Measurements from ENCODE around the gene CST7. TPM values are rescaled to one million over a fixed set of nuclear protein-coding genes. Genes with fewer than 3 reads are reported as not detected.
A peak's percentile ranks its signal among the peaks of the same experiment; 100 is the strongest.

Gene CST7
- total RNA-seq, 1 donor: not detected

GRCh38 chr20:24992487-24993205 lies 43.6 kb downstream of the CST7 start, which contains the start of gene APMAP:
Gene APMAP (minus strand): TSS chr20:24992751. CDS start chr20:24992688, 63 bp downstream.
- peak; percentile 87 for DNase-seq (ENCODE audit: low read depth)
- no peak for TF ChIP-seq CTCF (IDR thresholded peaks at IDR 0.05; ENCODE audit: insufficient read depth, low read length)
- H3K4me3 ChIP-seq (ENCODE audit: low read depth, low read length): peak within 1 kb of the TSS; percentile 95

- peak; percentile 79 for DNase-seq (ENCODE audit: low read depth)
- peak; percentile 55 for TF ChIP-seq CTCF (IDR thresholded peaks at IDR 0.05; ENCODE audit: insufficient read depth, low read length)
Observed at GRCh38 chr20:24993337-24994185, 44.5 kb downstream of the CST7 start.

GRCh38 chr20:24994186-24994465 lies 45.1 kb downstream of the CST7 start:
- DNase-seq (ENCODE audit: low read depth): no peak
- no peak for TF ChIP-seq CTCF (IDR thresholded peaks at IDR 0.05; ENCODE audit: insufficient read depth, low read length)
- H3K4me3 ChIP-seq (ENCODE audit: low read depth, low read length): no peak overlapping the region

More at GRCh38 chr20:24993337-24994185, 44.5 kb downstream of the CST7 start:
- peak overlapping the region; percentile 95 for H3K4me3 ChIP-seq (ENCODE audit: low read depth, low read length)

GRCh38 chr20:24994470-24995368 lies 45.6 kb downstream of the CST7 start:
- peak; percentile 85 for DNase-seq (ENCODE audit: low read depth)
- TF ChIP-seq CTCF (IDR thresholded peaks at IDR 0.05; ENCODE audit: insufficient read depth, low read length): peak; percentile 94
- H3K4me3 ChIP-seq (ENCODE audit: low read depth, low read length): peak overlapping the region; percentile 55

GRCh38 chr20:24995741-24996448 lies 46.8 kb downstream of the CST7 start:
- no peak overlapping the region for H3K4me3 ChIP-seq (ENCODE audit: low read depth, low read length)
- TF ChIP-seq CTCF (IDR thresholded peaks at IDR 0.05; ENCODE audit: insufficient read depth, low read length): no peak
- DNase-seq (ENCODE audit: low read depth): peak; percentile 31

All from fibroblast of the aortic adventitia (primary cell).